CD14-positive monocyte (primary cell): Measurements from ENCODE around the gene UBL3. TPM values are rescaled to one million over a fixed set of nuclear protein-coding genes. Genes with fewer than 3 reads are reported as not detected.

Experiments
- DNase-seq, 3 donors: peaks; one replicate each; pipeline ENCODE4 v3.0.0-alpha.2; 2011 to 2022
- H2AFZ ChIP-seq: 2 replicates; pipeline ENCODE4 v1.6.0; 2012; ENCODE audit warnings: mild to moderate bottlenecking, low read depth, low read length, inconsistent platforms; ENCODE audit not compliant: insufficient read depth, poor library complexity, severe bottlenecking
- H3K27ac ChIP-seq, 2 donors: 1 replicate in 1 of 2; 2 replicates in 1 of 2; pipeline ENCODE4 v1.5.1; 2012 to 2013; ENCODE audit warnings: low read length in 2 of 2, control low read depth in 1 of 2, inconsistent platforms in 1 of 2, low read depth in 1 of 2, mild to moderate bottlenecking in 1 of 2
- H3K27me3 ChIP-seq, 2 donors: one replicate each; pipeline versions ENCODE4 v1.6.0 to v1.6.1; 2011 to 2013; ENCODE audit warnings: low read length in 2 of 2; ENCODE audit not compliant: control insufficient read depth in 2 of 2, insufficient read depth in 2 of 2
- H3K36me3 ChIP-seq, 2 donors: replicated peaks in 1 of 2; 1 replicate in 1 of 2; 2 replicates in 1 of 2; pipeline versions ENCODE4 v1.5.1 to v1.6.1; 2012 to 2013; ENCODE audit warnings: low read length in 2 of 2, control low read depth in 1 of 2, inconsistent platforms in 1 of 2, mild to moderate bottlenecking in 1 of 2; ENCODE audit not compliant: insufficient read depth in 2 of 2, control insufficient read depth in 1 of 2
- H3K4me1 ChIP-seq, 2 donors: 1 replicate in 1 of 2; 2 replicates in 1 of 2; pipeline versions ENCODE4 v1.5.1 to v1.6.1; 2012 to 2013; ENCODE audit warnings: low read length in 2 of 2, control low read depth in 1 of 2, inconsistent platforms in 1 of 2, mild to moderate bottlenecking in 1 of 2, moderate library complexity in 1 of 2; ENCODE audit not compliant: insufficient read depth in 2 of 2, control insufficient read depth in 1 of 2
- H3K4me2 ChIP-seq: replicated peaks from 2 replicates; pipeline ENCODE3; 2012; ENCODE audit warnings: low read length, moderate library complexity, mild to moderate bottlenecking; ENCODE audit not compliant: poor library complexity, severe bottlenecking; ENCODE audit errors: extremely low read depth
- H3K4me3 ChIP-seq, 3 experiments: fragments of 200-600 bp in 1 of 3; sonication (generic) in 1 of 3; replicated peaks in 1 of 3; 1 replicate in 2 of 3; 2 replicates in 1 of 3; pipeline ENCODE4 v1.5.1; 2011 to 2013; ENCODE audit warnings: low read length in 3 of 3, mild to moderate bottlenecking in 3 of 3, control low read depth in 2 of 3, low read depth in 2 of 3, inconsistent platforms in 1 of 3, moderate library complexity in 1 of 3
- H3K79me2 ChIP-seq: 2 replicates; pipeline ENCODE4 v1.6.0; 2012; ENCODE audit warnings: mild to moderate bottlenecking, control low read depth, inconsistent platforms, low read length, moderate library complexity; ENCODE audit not compliant: insufficient read depth
- H3K9ac ChIP-seq: 2 replicates; pipeline ENCODE4 v1.6.0; 2017; ENCODE audit warnings: low read length, mild to moderate bottlenecking; ENCODE audit not compliant: insufficient read depth, poor library complexity, severe bottlenecking
- H3K9me3 ChIP-seq, 2 donors: replicated peaks in 1 of 2; 1 replicate in 1 of 2; 2 replicates in 1 of 2; pipeline versions ENCODE4 v1.5.1 to v1.6.1; 2012 to 2013; ENCODE audit warnings: low read length in 2 of 2, control low read depth in 1 of 2; ENCODE audit not compliant: control insufficient read depth in 1 of 2, insufficient read depth in 1 of 2
- H4K20me1 ChIP-seq: 2 replicates; pipeline ENCODE4 v1.6.0; 2012; ENCODE audit warnings: mild to moderate bottlenecking, low read length, control low read depth, moderate library complexity; ENCODE audit not compliant: insufficient read depth
- H3K27ac Mint-ChIP-seq, 7 donors: one replicate each; pipeline ENCODE4 v1.8.0; 2020; ENCODE audit warnings: mild to moderate bottlenecking in 7 of 7, mixed read lengths in 7 of 7, moderate library complexity in 6 of 7, inconsistent platforms in 2 of 7
- H3K27me3 Mint-ChIP-seq, 3 donors: one replicate each; pipeline ENCODE4 v1.8.0; 2021 to 2022; ENCODE audit warnings: low read depth in 3 of 3, mild to moderate bottlenecking in 3 of 3, mixed read lengths in 3 of 3, moderate library complexity in 3 of 3, inconsistent platforms in 1 of 3
- H3K36me3 Mint-ChIP-seq, 2 donors: one replicate each; pipeline ENCODE4 v1.8.0; 2020; ENCODE audit warnings: mixed read lengths in 2 of 2, inconsistent platforms in 1 of 2, mild to moderate bottlenecking in 1 of 2
- H3K4me1 Mint-ChIP-seq: one replicate; pipeline ENCODE4 v1.8.0; 2020; ENCODE audit warnings: mild to moderate bottlenecking, mixed read lengths
- H3K4me3 Mint-ChIP-seq, 2 donors: one replicate each; pipeline ENCODE4 v1.8.0; 2020; ENCODE audit warnings: mild to moderate bottlenecking in 2 of 2, mixed read lengths in 2 of 2, moderate library complexity in 1 of 2
- H3K9me3 Mint-ChIP-seq, 7 donors: one replicate each; pipeline ENCODE4 v1.8.0; 2020 to 2022; ENCODE audit warnings: mixed read lengths in 7 of 7, mild to moderate bottlenecking in 6 of 7, moderate library complexity in 6 of 7, inconsistent platforms in 2 of 7
- WGBS: methylation state at CpG from one replicate; pipeline ENCODE4 v1.1.5; 2013; ENCODE audit warnings: missing lambda C conversion rate; ENCODE audit not compliant: insufficient coverage; 5-methylcytosine and 5-hydroxymethylcytosine counted together
- intact Hi-C, 2 donors: fragments of 100-400 bp; cut with micrococcal nuclease; formaldehyde crosslinking; loops; one replicate each; pipeline versions ENCODE4 v1.15.0 to v1.15.1; 2023
- polyA plus RNA-seq, 3 donors: library from polyadenylated mRNA; depleted of rRNA in 1 of 3; unstranded in 2 of 3; stranded (reverse) in 1 of 3; fragments of 300-500 nt in 2 of 3; fragments of >200 nt in 1 of 3; fragmentation: Illumina TruSeq in 2 of 3; gene quantifications; 1 replicate in 2 of 3; 2 replicates in 1 of 3; pipeline ENCODE4 v1.2.3, GENCODE V29; 2012 to 2021
- TF ChIP-seq, protein P1 (sequence below): fragments of 200-600 bp; IDR thresholded peaks from one replicate; pipeline ENCODE4 v1.8.0; 2022; ENCODE audit warnings: antibody characterized with exemption, mild to moderate bottlenecking

UBL3 gene
- polyA plus RNA-seq, 3 donors: 13.0 to 32.3 (median 28.2) TPM

DNA sequence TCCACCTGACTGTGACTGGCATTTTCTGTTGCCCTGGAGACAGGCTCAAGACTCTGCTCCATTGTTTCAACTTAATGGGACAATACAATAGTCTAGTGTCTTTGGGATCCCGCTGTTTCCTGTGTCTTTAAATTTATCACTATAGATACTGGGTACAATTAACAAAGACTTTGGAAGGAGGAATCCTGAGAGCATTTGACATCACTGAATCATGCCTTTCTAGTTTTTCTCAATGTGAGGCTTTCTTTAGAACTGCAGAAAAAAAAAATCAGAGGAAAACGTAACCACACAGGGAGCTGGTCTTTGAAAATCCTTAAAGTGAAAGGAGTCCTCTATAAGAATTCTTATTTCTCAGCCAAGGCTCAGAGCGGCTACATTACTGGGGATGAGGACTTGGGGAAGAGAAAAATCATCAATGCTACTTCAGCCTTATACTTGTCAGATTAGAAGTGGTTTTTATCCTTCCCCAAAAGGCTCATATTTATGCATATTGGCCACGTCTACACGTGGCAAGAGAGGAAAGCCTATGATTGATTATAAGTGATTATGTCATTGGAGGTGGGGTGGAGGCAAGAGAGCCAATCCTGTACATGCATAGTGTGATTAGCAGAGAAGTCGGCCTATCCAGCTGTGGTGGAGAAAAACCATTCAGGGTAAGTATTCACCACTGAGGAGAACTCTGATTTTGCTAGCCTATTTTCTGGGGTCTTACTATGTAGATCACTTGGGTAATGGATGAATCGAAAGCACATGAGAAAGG lies 34.4 kb upstream of the UBL3 start:
- peaks cover 0 to 2% (median 0%) of the 10 kb centered on the region in 3 donors for H3K27me3 Mint-ChIP-seq
- Histone ChIP-seq H3K9ac (no peak overlapping the region), H3K27me3 (no peaks in the 10 kb centered on the region), H3K36me3 (no peaks in the 10 kb centered on the region), H3K4me2 (no peak overlapping the region), H2AFZ (no peak overlapping the region), H3K4me1 (no peaks in the 10 kb centered on the region), H3K4me3 (no peak overlapping the region), H3K9me3 (no peaks in the 10 kb centered on the region), H4K20me1 (no peaks in the 10 kb centered on the region), H3K79me2 (no peaks in the 10 kb centered on the region), H3K27ac (no peak overlapping the region)
- intact Hi-C loops: no loop called here
- WGBS: no CpG with 5 or more reads among the region's 7 CpGs
- TF ChIP-seq, protein P1, sequence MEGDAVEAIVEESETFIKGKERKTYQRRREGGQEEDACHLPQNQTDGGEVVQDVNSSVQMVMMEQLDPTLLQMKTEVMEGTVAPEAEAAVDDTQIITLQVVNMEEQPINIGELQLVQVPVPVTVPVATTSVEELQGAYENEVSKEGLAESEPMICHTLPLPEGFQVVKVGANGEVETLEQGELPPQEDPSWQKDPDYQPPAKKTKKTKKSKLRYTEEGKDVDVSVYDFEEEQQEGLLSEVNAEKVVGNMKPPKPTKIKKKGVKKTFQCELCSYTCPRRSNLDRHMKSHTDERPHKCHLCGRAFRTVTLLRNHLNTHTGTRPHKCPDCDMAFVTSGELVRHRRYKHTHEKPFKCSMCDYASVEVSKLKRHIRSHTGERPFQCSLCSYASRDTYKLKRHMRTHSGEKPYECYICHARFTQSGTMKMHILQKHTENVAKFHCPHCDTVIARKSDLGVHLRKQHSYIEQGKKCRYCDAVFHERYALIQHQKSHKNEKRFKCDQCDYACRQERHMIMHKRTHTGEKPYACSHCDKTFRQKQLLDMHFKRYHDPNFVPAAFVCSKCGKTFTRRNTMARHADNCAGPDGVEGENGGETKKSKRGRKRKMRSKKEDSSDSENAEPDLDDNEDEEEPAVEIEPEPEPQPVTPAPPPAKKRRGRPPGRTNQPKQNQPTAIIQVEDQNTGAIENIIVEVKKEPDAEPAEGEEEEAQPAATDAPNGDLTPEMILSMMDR: no peak
- no peaks in the 10 kb centered on the region for H3K9me3 Mint-ChIP-seq
- H3K4me3 Mint-ChIP-seq: no peak overlapping the region
- no peak overlapping the region for H3K27ac Mint-ChIP-seq
- DNase-seq: no peak
- H3K4me1 Mint-ChIP-seq: peaks cover 4% of the 10 kb centered on the region
- no peaks in the 10 kb centered on the region for H3K36me3 Mint-ChIP-seq

DNA sequence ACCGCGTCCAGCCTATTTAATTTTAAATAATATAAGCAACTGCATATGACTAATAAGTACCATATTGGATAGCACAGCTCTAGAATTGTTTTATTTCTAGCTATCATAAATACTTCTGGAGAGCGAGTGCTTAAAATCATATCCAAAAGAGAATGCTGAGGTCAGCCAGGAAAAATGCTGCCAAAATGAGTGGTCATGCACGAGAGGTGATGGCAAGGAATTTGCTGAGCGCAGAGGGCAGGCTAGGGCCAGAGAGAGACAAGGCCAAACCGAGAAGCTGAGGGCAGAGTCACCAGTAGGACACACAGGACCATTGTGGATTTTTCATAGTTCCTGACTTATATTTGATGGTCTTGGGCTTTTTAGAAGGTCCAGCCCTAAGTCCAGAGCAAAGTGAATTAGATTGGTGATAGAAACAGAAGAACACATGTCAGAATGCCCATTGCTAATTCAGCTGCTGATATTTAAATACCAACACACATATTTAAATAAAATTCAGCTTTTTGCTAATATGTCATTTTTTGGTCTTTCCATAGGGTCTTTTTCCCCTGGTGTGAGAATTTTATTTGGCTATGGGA lies 33.6 kb upstream of the UBL3 start:
- peaks cover 4% of the 10 kb centered on the region for H3K4me1 Mint-ChIP-seq
- no peak overlapping the region for H3K4me2 ChIP-seq
- no peaks in the 10 kb centered on the region for H4K20me1 ChIP-seq
- no peaks in the 10 kb centered on the region for H3K36me3 ChIP-seq
- no peak overlapping the region for H3K27ac Mint-ChIP-seq
- peaks cover 0 to 2% (median 1%) of the 10 kb centered on the region in 3 donors for H3K27me3 Mint-ChIP-seq
- no peak overlapping the region for H2AFZ ChIP-seq
- H3K9ac ChIP-seq: no peak overlapping the region
- H3K4me3 ChIP-seq: no peak overlapping the region
- no peaks in the 10 kb centered on the region for H3K27me3 ChIP-seq
- no peak for DNase-seq
- 97% methylated on average over 4 of the region's 6 CpGs for WGBS
- H3K4me3 Mint-ChIP-seq: no peak overlapping the region
- intact Hi-C loops: no loop called here
- TF ChIP-seq, protein P1: no peak
- H3K9me3 ChIP-seq: no peaks in the 10 kb centered on the region
- no peak overlapping the region for H3K27ac ChIP-seq
- no peaks in the 10 kb centered on the region for H3K79me2 ChIP-seq
- no peaks in the 10 kb centered on the region for H3K36me3 Mint-ChIP-seq
- H3K4me1 ChIP-seq: no peaks in the 10 kb centered on the region
- no peaks in the 10 kb centered on the region for H3K9me3 Mint-ChIP-seq
